Measurements from ENCODE around the gene GRM1. TPM values are rescaled to one million over a fixed set of nuclear protein-coding genes. Genes with fewer than 3 reads are reported as not detected.

The GRM1 gene
- total and polyA plus RNA-seq, 2 of the 4 experiments (the other 2 are of a cell fraction) = not detected

- BruUV-seq (replicated peaks) = no TSS peak
- Histone ChIP-seq H2BK120ac (ENCODE audit: low read depth, low read length) (no peak overlapping the region), H3K9me1 (ENCODE audit: insufficient read depth, low read length) (no peaks in the 10 kb centered on the region), H3K14ac (replicated peaks; ENCODE audit: low read depth, low read length) (no peak overlapping the region), H2AFZ (replicated peaks; ENCODE audit: low read length, poor library complexity) (no peak overlapping the region), H3K4me3 (ENCODE audit: insufficient read depth, low read depth, low read length) (no peak overlapping the region), H2BK15ac (ENCODE audit: low read depth, low read length) (no peak overlapping the region), H3K4me2 (ENCODE audit: low read depth, low read length) (no peak overlapping the region), H4K8ac (ENCODE audit: low read depth in 2 of 2, low read length in 2 of 2) (no peak overlapping the region), H3K56ac (ENCODE audit: extremely low read depth, insufficient read depth, low read length) (no peak overlapping the region), H3K79me1 (ENCODE audit: low read depth in 1 of 2, low read length in 2 of 2) (no peaks in the 10 kb centered on the region), H3K27me3 (ENCODE audit: control insufficient read depth, insufficient read depth, low read length) (no peaks in the 10 kb centered on the region), H4K91ac (ENCODE audit: insufficient read depth, low read depth, low read length) (no peak overlapping the region), H3K18ac (ENCODE audit: low read depth, low read length) (no peak overlapping the region), H2BK20ac (ENCODE audit: low read depth, low read length) (no peak overlapping the region), H3K9me3 (ENCODE audit: control insufficient read depth, insufficient read depth, low read length) (no peaks in the 10 kb centered on the region), H3K36me3 (ENCODE audit: control insufficient read depth, insufficient read depth, low read length) (no peaks in the 10 kb centered on the region), H2AK5ac (ENCODE audit: low read depth, low read length) (no peak overlapping the region), H3K23ac (ENCODE audit: low read depth, low read length) (no peak overlapping the region), H2BK5ac (ENCODE audit: low read depth, low read length, poor library complexity, severe bottlenecking) (no peak overlapping the region), H3K9ac (ENCODE audit: low read depth, low read length) (no peak overlapping the region), H3K4ac (ENCODE audit: low read depth, low read length) (no peak overlapping the region), H3K27ac (ENCODE audit: insufficient read depth, low read length) (no peak overlapping the region), H2AK9ac (replicated peaks; ENCODE audit: low read depth, low read length, poor library complexity) (no peak overlapping the region), H4K5ac (ENCODE audit: low read depth, low read length) (no peak overlapping the region), H3K4me1 (ENCODE audit: control insufficient read depth, insufficient read depth, low read length) (no peaks in the 10 kb centered on the region), H4K20me1 (ENCODE audit: insufficient read depth, low read length) (no peaks in the 10 kb centered on the region)
- DNase-seq (no peak), ATAC-seq (ENCODE audit: low read depth) (no peak)
- intact Hi-C loops (cut with micrococcal nuclease) = no loop called here
- ChIA-PET CTCF (interaction anchor here (0.6 kb wide), 1 partner anchor 19 kb away, joined by 4 read pairs; no protein-coding TSS in a partner anchor), POLR2A (ENCODE audit: unreplicated experiment) (no interaction called here)
- dilution Hi-C loops (cut with HindIII; ENCODE audit: low sequenced_read_pairs, unreplicated experiment) = no loop called here
- TF ChIP-seq CEBPB (IDR thresholded peaks at IDR 0.05; ENCODE audit: low read depth, low read length) (no peak), MAFK (IDR thresholded peaks at IDR 0.05; ENCODE audit: low read depth, low read length) (no peak), RAD21 (IDR thresholded peaks at IDR 0.05; ENCODE audit: low read length) (no peak), SMC3 (IDR thresholded peaks at IDR 0.05; ENCODE audit: low read depth, low read length) (no peak), USF2 (IDR thresholded peaks at IDR 0.05; ENCODE audit: low read depth, low read length) (no peak), ELK1 (IDR thresholded peaks at IDR 0.05; ENCODE audit: borderline replicate concordance, low read depth, low read length) (no peak), NFE2L2 (IDR thresholded peaks at IDR 0.05; ENCODE audit: low read depth, low read length) (no peak), RFX5 (IDR thresholded peaks at IDR 0.05; ENCODE audit: low read depth, low read length) (no peak), POLR2A (IDR thresholded peaks at IDR 0.05; ENCODE audit: low read depth, low read length) (no peak), BHLHE40 (IDR thresholded peaks at IDR 0.05; ENCODE audit: low read depth, low read length) (no peak), FOS (IDR thresholded peaks at IDR 0.05; ENCODE audit: low read depth, low read length) (no peak)
- no CpG with 5 or more reads among the region's 1 CpG for WGBS, 2 experiments (ENCODE audit: extremely low coverage in 2 of 2, insufficient read length in 1 of 2)
- in situ Hi-C loops (cut with MboI; ENCODE audit: low sequenced_read_pairs) = no loop called here
These were observed 263.6 kb downstream of the GRM1 start for GRCh38 chr6:146292506-146292905.

Measured in IMR-90 (cell line).